Retina (tissue), 1 donor: ENCODE data around the gene STEAP3.

Experiments
- DNase-seq: peaks from one replicate; pipeline ENCODE4 v3.0.0-alpha.2; 2016

The STEAP3 gene

DNA sequence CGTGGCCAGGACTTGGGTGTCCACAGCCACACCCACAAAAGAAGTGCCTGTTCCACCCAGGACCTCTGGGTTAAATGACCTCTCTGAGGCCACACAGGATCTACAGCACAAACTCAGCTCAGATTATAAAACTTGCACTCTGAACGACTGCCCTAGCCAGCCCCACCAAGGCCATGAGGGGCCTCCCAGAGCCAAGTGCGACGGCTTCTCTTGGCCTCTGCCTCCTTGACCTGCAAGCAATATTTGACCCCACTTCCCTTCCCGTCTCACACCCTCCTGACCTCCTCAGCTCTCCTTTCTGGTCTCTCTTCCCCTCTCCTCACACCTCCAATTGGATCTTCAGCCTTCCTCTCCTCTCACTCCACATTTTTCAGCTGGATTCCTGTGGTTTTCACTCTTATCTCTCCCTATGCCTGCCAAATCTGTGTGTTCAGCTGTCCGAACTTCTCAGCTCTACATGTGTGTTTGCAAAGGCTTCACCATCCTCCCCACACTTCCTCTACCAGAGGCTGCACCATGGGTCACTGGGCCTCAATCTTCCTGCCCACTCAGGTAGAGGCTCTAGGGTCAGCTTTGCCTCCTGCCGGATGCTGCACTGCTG, 25.3 kb upstream of the STEAP3 start:
- DNase-seq = no peak

DNA sequence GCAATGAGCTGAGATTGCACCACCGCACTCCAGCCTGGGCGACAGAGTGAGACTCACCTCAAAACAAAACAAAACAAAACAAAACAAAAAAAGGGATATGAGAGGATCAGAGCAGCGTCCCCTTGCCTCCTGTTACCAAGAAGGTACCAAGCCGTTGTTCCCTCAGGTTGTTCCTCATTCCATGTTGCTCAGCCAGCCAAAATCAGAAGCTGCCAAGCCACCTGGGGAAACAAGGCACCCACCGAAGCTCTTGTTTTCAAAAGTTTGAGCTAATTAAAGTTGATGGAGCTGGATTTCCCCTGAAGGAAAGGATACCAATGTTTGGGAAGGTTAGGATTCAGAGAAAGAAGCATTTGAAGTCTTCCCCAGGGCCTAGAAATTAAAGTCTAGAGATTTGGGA, 21.8 kb upstream of the STEAP3 start:
- no peak for DNase-seq

DNA sequence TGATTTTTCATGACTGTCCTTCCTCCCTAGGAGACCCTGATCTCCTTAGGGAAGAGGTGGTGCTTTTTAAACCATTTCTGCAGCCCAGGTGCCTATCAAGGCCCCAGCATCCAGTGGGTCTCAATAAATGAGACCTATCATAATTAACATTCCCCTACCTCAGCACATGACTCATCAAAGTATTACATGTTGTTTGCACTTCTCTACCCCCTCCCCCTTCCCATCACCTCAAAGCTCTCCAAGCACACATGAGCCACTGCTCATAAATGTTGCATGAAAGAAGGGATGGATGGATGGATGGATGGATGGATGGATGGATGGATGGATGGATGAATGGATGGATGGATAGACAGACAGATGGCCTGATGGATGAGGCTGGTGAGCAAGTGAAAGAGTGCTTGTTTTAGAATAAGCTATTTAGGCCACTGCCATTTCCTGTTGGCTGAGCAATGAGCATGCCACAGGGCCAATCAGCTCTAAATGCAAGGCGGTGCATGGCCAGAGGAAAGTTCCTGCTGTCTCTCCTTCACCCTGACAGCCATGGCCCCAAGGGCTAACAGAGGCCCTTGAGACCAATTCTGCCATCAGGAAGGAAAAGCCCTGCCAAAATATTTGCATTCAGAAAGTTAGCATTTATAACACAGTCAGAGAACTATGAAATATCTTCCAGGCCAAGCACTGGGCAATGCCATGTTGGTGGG, 20.9 kb upstream of the STEAP3 start:
- no peak for DNase-seq

DNA sequence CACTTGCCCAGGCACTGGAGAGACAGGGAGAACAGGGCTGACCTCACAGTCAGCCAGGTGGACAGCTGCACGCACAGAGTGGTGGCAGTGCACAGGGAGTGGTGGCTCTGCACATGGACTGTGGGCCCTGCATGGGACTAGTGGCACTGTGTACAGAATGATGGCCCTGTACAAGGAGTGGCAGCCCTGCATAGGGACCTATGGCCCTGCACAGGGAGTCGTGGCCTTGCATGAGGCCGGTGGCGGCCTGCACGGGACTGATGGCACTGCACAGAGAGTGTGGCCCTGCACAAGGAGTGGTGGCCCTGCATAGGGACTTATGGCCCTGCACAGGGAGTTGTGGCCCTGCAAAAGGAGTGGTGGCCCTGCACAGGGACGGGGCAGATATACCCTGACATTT, 19.1 kb upstream of the STEAP3 start:
- DNase-seq = no peak

DNA sequence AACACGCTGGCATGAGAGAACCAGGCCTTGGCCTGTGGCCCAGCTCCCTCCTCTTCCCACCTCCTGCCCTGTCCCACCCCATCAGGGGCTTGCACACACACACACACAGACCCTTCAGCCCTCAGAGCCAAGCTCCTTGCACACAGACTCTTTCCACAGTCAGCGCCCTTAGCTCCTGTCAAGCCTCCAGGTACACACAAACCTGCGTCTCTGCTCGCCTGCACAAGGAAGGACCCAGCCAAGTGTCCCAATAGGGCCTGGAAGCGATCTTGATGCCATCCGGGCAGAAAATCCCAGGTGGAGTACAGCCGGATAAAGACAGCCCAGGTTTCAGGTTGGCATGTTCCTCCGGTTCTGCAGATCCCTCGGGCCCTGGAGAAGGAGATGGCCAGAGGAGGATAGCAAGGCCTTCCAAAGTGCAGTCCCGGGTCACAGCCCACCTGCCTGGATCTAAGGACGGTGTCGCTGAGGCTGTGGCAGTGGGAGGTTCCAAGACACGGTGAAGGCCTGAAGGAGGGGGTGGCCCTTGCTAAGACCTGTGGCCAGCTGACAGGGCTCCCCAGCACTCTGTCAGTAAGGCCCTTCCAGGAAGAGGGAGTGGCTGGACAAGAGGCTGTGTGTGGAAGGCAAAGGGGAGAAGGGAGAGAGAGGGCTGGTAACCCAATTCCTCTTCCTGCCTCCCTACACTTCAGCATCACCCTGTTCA, 18.5 kb upstream of the STEAP3 start:
- no peak for DNase-seq

DNA sequence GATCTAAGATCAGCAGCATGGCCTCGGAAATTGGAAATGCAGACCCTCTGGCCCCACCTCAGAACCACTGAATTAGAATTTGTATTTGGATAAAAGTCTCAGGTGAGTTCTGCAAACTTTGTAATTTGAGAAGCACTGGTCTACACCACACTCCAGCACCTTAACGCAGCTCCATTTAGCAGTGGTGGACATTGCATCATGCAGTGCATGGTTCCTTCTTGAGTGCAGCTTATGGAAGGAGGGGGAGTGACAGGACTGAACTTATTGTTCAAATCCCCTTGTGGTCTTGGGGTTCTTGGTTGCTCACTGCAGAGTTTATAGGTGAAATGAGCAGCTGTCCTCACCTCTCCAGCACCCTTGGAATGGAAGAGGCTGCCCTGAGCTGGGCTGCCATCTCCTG, 17.4 kb upstream of the STEAP3 start:
- DNase-seq = no peak

DNA sequence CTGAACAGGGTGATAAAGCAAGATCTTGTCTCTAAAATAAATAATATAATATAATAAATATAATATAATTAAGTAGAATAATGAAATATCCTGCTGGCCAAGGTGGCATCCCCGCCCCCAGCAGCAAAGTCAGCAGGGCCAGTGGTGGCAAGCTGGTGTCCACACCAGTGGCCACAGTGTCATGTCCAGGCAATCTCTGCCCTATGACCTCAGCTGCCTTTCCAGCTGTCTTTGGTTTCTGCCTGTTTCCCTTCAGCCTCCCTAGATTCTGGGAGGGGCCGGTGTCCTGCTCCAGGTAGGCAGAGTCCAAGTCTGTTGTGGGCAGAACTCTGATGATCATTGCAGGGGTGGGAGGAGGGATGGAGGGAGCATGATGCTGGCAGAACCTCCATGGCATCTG, 16.2 kb upstream of the STEAP3 start:
- DNase-seq = no peak

DNA sequence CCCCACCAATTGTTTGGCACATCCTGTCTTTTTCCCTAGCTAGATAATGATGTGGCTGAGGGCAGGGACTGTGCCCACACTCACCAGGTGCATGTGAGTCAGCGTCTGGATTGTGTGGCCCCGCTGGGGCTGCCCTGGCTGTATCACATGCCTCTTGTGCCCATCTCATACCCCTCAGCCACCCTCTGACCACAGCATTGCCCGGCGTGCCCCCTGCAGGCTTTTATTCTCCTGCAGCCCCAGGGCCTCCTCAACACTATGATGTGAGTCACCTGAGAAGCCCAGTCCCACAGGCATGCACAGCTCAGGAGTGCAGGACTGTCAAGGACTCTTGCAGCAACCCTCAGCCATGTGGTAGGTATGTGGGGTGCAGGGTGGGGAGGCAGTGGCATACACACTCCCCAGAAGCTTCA, 14.8 kb upstream of the STEAP3 start:
- DNase-seq = no peak

DNA sequence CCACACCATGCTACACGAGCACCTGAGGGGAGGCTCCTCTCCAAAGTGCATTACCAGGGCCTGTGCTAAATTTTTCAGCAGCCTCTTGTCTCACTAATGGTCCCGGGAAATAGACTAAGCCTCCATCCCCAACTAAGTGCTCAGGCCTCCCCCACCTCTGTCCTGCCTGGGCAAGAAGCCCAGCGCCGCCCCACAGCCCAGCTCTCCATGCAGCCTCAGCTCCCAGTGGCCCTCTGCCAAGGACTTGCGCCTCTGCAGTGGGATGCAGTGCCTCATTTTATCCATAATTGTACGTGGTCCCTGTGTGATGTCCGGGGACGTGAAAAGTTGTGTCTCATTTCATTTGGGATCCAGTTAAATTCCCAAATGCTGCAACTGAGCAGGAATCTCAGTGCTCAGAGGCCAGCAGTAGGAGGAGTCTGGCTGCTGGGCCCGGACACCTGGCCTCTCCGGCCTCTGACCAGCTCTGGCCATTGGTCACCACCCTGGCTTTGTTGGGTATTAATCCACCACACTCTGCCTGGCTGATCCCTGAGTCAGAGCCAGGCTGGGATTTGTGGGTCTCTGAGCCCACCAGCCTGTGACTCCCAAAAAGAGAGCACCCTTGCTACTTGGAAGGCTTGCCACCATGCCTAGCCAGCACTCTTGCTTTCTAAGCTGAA, 11.4 kb upstream of the STEAP3 start:
- DNase-seq = no peak

DNA sequence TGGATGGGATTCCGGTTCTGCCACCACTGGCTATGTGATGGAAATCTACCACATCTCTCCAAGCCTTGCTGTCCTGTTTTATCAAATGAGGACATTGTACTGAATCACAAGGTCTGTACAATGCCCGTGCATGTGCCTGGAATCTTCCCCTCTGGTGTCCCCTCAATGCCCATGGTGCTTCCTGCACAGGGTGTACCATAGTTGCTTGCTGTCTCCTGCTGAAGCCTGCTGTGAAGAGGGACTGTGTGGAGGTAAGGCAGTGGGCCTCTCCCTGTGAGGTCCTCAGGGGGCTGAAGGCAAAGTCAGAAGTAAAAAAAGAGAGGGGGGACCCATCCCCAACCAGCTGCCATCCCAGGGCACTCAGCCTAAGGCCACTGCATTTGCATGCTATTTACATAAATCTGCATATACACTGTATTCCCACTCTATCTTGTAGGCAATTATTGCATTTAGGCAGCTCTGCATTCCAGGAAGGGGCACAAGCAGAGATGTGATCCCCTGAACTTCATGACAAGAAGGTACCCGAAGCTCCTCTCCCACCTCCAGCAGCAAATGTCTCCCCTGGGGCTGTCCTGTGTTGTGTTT, 9.1 kb upstream of the STEAP3 start:
- no peak for DNase-seq

DNA sequence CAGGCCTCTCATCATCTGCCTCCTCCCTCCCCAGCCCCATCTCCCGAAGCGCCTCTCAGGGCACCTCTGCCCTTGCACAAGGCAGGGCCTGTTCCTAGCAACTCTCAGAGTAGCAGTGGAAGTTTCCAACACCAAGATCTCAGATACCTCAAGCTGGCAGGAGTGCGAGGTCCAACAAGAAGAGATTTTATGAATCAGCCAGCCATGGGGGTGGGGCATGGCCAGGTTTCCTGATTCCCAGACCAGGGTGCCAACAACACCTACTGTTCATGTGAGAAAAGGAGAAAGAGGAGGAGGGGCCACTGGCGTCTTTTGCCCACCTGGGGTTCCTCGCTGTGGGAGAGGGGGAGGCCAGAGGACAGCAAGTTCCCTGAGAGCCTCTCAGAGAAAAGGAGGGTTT, 6.6 kb upstream of the STEAP3 start:
- no peak for DNase-seq

DNA sequence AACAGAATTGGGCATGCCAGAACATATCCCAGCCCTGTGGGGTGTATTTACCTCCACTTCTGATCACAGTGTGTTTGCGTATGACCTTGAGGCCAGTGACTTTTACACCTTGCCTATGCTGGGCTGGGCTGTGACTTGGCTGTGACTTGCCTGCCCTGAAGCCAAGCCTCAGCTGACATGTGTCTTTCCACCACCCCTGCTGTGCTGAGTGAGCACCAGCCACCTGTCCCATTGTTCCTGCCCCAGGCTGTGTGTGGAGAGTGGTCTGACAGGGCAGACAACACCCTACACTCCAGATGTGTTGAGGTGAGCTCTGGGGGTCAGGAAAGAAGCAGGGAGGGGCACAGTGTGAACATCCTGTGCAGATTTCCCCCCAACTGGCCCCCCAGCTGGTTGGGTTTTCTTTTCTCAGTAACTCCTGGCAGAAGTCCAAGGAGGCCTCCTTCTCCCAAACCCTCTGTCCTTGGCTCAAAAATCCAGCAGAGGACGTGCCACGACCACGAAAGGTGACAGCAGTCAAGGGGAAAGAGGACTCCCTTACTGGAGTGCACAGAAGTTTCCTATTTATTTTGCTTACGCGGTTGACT, 5.1 kb upstream of the STEAP3 start:
- DNase-seq = no peak

DNA sequence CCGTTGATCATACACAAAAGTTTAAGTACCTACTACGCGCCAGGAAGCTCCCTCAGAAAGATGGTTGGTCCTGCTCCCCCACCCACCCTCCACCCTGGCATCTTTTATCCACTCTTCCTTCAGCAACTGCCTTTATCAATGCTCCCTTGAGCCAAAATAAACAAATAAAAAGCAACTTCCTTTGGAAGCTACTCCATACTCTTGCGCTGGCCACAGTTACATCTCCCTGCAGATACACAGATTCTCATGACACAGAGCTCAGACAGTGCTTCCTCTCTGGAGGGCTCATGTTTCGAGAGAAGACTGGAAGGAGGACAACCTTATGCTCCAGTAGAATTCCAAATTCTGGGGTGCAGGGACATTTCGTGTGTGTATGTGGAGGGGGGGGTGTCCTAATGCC, 3.8 kb upstream of the STEAP3 start:
- DNase-seq = no peak

DNA sequence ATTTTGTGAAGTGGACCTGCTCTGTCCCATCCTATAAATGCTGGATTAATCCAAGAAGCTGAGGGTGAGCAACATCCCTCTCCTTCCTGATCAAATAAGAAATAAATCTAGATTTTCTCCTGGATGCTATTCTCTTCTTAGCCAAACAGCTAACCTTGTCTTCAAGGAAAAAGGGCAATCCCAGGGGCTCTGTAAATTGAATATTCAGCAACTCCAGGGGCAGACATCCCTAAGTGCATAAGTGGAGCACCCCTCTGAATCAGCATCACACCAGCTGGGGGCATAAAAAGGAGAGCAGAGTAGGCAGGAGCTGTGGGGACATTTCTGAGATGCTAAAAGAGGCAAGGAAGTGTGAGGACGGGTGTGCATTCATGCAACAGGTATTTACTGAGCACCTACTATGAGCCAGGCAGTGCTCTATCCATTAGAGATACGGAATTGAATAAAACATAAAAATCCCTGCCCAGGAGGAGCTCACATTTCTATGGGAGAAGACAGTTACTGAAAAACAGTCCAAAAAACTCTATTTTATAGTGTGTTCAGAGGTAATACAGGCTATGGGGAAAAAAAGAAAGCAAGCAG, 2.8 kb upstream of the STEAP3 start:
- DNase-seq = no peak

DNA sequence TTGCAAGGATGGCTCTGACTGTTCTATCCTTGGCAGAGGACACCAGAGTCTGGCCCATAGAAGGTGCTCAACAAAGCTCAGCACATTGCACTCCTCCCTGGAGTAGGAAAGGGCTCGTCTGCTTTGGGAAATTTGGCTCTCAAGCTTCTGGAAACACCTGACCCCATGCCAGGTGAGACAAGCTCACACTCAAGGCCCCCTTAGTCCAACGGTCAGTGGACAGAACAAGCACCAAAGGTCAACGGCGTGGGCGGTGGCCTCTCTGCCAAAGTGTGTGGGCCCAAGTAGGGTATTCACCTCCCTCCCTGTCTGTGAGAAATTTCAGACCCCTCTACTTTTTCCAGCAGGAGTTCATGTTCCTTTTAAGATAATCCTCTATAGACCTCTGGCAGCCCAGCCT, 2.0 kb upstream of the STEAP3 start:
- no peak for DNase-seq

DNA sequence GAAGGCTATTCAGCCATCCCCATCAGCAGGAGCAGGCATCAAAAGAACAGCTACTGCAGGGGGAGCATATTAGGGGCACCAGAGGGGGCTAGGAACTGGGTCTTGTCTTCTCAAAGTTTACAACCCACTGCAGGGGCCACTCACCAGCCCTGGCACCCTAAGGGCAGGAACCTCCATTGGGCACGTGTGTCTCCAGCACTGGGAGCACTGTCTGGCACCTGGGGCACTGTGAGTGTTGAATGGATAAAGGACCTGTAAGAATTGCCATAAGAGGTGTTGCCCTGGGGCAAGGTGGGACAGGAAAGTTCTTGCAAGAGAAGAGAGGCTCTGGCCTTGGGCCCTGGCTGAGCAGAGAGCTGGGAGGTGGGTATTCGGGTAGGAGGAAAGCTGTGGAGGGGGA, 1.4 kb upstream of the STEAP3 start:
- no peak for DNase-seq

DNA sequence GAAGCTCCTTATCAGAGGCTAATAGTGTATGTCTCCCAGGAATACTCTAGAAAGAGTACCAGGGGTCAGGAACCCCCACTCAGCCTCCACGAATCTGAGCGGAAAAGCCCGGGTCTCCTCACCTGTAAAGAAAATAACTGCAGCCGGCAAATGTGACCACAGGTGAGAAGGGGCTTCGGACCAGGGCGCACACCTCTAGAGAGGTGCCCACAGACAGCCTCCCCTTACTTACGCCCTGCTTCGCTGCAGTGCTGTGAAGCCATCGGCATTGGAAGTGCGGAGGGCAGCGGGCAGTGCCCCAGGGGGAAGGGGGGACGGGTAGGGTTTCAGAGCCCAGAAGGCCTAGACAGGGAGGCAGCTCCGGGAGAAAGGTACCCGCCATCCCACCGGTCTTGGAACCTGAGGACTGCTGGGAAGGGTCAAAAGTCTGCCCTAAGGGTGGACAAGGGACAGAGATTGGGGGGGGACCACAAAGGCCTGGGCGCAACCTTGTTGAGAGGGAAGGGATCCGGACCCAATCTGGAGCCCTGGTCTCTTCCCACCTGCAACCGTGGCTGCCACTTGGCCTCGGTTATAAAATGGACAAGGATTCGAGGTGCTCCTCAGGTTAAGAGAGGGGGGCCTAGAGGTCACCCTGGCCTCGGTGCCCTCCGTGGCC, 642 bp upstream of the STEAP3 start:
- DNase-seq = no peak

DNA sequence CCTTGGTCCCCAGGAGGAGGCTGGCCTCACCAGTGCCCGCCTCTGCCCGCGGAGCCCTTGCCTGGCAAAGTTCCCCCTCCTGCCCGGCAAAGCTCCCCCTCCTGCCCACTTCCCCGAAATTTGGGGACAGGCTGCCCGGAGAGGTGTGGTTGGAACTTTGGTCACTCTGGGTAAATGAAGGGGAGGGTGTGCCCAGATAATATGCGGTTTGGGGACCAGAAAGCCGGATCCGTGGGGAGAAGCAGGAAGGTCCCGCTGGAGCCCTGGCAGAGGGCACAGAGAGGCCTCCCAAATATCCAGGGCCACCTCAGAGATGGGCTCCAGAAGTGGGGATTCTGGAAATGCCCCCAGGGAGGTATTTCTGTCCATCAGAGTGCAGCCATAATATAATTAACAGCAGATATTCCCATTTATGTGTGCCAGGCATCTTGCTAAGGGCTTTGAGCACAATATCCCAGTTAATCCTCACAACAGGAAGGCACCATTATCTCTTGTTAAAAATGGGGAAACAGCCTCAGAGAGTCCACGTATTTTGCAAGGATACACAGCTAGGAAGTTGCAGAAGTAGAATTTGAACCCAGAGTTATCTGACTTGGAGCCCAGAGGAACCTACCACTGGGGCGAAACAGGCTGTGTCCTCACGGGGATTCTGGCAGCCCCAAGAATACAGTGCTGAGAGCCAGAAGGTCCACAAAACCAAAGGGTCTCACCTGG, 914 bp downstream of the STEAP3 start:
- no peak for DNase-seq

DNA sequence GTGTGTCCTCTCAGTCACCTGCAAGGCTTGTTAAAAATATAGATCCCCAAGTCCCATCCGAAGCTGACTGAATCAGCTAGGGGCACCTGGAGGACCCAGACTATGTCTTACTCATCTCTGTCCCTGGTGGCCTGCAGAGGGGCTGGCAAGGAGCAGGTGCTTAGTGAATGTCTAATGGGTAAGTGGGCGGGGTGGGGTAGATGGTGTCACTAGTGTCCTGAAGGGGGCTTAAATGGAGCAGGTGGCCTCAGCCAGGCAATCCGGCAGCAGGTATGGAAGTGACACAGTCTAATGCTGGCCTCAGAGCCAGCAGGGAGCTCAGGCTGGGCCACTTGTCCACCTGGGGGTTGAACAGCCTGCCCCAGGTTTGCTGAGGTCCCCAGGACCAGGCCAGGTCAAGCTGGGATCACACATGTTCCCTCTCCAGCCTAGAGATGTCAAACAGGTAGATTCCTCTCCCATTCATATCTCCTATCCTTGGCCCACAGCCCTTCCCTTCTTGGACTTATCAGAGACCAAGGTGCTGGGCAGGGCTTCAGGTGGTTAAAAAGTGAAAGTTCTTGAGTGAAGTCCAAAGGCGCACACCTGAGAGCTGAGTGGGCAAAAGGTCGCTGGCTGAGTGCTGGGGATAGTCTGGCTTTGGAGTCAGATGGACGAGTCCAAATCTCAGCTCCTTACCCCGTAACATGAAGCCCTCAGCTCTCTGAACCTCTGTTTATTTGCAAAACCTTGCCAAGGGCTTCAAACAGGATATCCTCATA, 1.7 kb downstream of the STEAP3 start:
- no peak for DNase-seq

DNA sequence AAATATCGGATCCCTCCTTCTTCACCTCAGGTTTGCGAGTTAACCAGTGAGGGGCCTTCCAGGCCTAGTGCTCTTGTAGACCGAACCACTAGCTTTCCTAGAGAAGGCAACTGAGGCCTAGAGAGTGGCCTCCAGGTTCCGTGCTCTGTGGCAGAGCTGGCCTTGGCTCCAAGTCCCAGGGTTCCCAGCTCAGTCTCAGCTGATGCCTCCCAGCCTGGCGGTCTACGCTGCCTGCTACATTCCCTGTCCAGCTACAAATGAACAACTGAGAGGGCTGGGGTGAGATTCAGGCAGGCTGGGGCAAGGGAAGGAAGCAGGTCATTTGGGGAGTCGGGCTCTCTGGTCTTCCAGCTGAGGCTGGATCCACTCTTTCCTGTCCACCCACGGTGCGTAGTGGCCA, 2.3 kb downstream of the STEAP3 start:
- DNase-seq = no peak

DNA sequence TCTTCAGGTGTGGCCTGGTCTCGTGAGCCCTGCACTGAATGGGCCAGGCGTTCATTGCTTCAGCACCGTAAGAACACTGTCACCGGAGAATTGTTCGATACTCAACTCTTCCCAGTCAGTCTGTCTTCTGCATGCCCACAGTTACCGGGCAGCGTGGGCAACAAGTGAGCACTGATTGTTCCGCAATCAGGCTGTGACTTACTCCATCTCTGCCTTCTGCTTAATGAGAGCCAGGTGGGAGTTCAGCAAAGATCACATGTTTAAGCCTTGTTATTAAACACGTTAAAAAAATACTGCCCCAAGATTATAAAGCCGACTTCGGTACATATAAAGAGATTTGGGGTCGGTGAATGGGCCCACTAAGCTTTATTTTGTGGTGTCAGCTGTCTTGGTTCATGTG, 3.7 kb downstream of the STEAP3 start:
- no peak for DNase-seq
